DOHH2 (cell line): ENCODE data around the gene TEX35.

Source experiments
- H3F3A ChIP-seq: fragments of 200-600 bp; sonication (generic), shearing (Covaris generic); 2 replicates; pipeline ENCODE4 v1.6.0; 2016; ENCODE audit warnings: antibody characterized with exemption, mild to moderate bottlenecking; ENCODE audit not compliant: control insufficient read depth, insufficient read depth
- H3K27ac ChIP-seq: fragments of 200-600 bp; sonication (generic); 2 replicates; pipeline ENCODE4 v1.5.1; 2014; ENCODE audit warnings: low read depth, mild to moderate bottlenecking, low read length, moderate library complexity
- H3K27me3 ChIP-seq: fragments of 200-600 bp; sonication (generic); 2 replicates; pipeline ENCODE4 v1.6.1; 2014; ENCODE audit warnings: mild to moderate bottlenecking, low read length, mixed read lengths; ENCODE audit not compliant: control insufficient read depth
- H3K36me3 ChIP-seq: fragments of 200-600 bp; sonication (generic); 2 replicates; pipeline ENCODE4 v1.6.1; 2014; ENCODE audit warnings: mild to moderate bottlenecking, low read length, moderate library complexity, mixed read lengths; ENCODE audit not compliant: control insufficient read depth
- H3K4me1 ChIP-seq: fragments of 200-600 bp; sonication (generic); 2 replicates; pipeline ENCODE4 v1.6.1; 2014; ENCODE audit warnings: mild to moderate bottlenecking, low read length, mixed read lengths; ENCODE audit not compliant: control insufficient read depth
- H3K4me2 ChIP-seq: fragments of 200-600 bp; sonication (generic); 2 replicates; pipeline ENCODE4 v1.6.0; 2014; ENCODE audit warnings: mild to moderate bottlenecking, low read length, moderate library complexity
- H3K4me3 ChIP-seq: fragments of 200-600 bp; sonication (generic); 2 replicates; pipeline ENCODE4 v1.5.1; 2014; ENCODE audit warnings: mild to moderate bottlenecking, low read length, mixed read lengths
- H3K79me2 ChIP-seq: fragments of 200-600 bp; sonication (generic); 2 replicates; pipeline ENCODE4 v1.6.1; 2014; ENCODE audit warnings: mild to moderate bottlenecking, low read length, mixed read lengths; ENCODE audit not compliant: control insufficient read depth
- H3K9me2 ChIP-seq: fragments of 200-600 bp; sonication (generic); replicated peaks from 2 replicates; pipeline ENCODE4 v1.6.1; 2014; ENCODE audit warnings: mild to moderate bottlenecking, low read length, mixed read lengths; ENCODE audit not compliant: control insufficient read depth
- H3K9me3 ChIP-seq: fragments of 200-600 bp; sonication (generic); 2 replicates; pipeline ENCODE4 v1.6.1; 2014; ENCODE audit warnings: antibody characterized with exemption, low read length, mixed read lengths; ENCODE audit not compliant: control insufficient read depth, insufficient read depth
- H4K20me1 ChIP-seq: fragments of 200-600 bp; sonication (generic); 2 replicates; pipeline ENCODE4 v1.6.0; 2014; ENCODE audit warnings: low read depth, mild to moderate bottlenecking, antibody characterized with exemption, low read length, moderate library complexity; ENCODE audit not compliant: control insufficient read depth, insufficient read depth
- CTCF ChIP-seq: fragments of 200-600 bp; sonication (generic); IDR thresholded peaks from one replicate; pipeline ENCODE4 v1.5.1; 2014; ENCODE audit warnings: antibody characterized with exemption, mild to moderate bottlenecking, low read depth, low read length; ENCODE audit not compliant: poor library complexity, severe bottlenecking
- EZH2phosphoT487 ChIP-seq: fragments of 200-600 bp; sonication (generic); IDR thresholded peaks from 2 replicates; pipeline ENCODE4 v1.6.1; 2017; ENCODE audit warnings: borderline replicate concordance, mild to moderate bottlenecking, antibody characterized with exemption, low read length, moderate library complexity, mixed read lengths

TEX35 gene

DNA sequence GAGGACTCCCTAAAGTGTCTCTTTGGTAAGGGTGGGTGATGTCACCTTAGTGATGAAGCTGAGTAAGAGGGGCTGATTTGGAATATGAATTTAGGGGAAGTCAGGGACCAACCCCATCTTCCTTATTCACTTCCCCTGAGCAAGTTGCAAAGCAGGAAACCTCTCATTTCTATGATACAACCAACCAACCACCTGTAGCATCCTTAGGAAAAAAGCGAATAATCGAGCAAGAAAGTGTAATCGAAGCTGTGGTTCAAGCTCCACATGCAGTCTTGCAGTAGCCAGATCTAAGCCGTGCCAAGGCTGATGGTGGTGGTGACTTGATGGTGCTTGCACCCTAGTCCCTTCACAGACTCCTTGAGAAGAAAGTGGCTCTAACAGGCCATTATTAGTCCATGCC is 3.2 kb downstream of the TEX35 start:
- Histone ChIP-seq H3K79me2 (no peaks in the 10 kb centered on the region), H3K4me1 (no peaks in the 10 kb centered on the region), H3F3A (no peaks in the 10 kb centered on the region), H3K4me2 (no peak overlapping the region), H3K9me2 (no peaks in the 10 kb centered on the region), H3K4me3 (no peak overlapping the region), H3K9me3 (no peaks in the 10 kb centered on the region), H3K36me3 (no peaks in the 10 kb centered on the region), H3K27me3 (peaks cover 18% of the 10 kb centered on the region), H4K20me1 (no peaks in the 10 kb centered on the region), H3K27ac (no peak overlapping the region)
- no peak for TF ChIP-seq CTCF
- no peak for TF ChIP-seq EZH2phosphoT487

GRCh38 chr1:178518894-178519293 is 6.0 kb downstream of the TEX35 start:
- H3K36me3 ChIP-seq, result no peaks in the 10 kb centered on the region
- no peaks in the 10 kb centered on the region for H3K79me2 ChIP-seq
- no peak overlapping the region for H3K27ac ChIP-seq
- H3K9me2 ChIP-seq, result no peaks in the 10 kb centered on the region
- no peak overlapping the region for H3K4me2 ChIP-seq
- no peaks in the 10 kb centered on the region for H3K4me1 ChIP-seq
- no peaks in the 10 kb centered on the region for H4K20me1 ChIP-seq
- TF ChIP-seq EZH2phosphoT487 (no peak), CTCF (no peak)
- H3F3A ChIP-seq, result no peaks in the 10 kb centered on the region
- no peaks in the 10 kb centered on the region for H3K9me3 ChIP-seq
- no peak overlapping the region for H3K4me3 ChIP-seq
- peaks cover 18% of the 10 kb centered on the region for H3K27me3 ChIP-seq

- no peaks in the 10 kb centered on the region for H3K4me1 ChIP-seq
- H3K27me3 ChIP-seq, result peaks cover 15% of the 10 kb centered on the region
- H3K9me3 ChIP-seq, result no peaks in the 10 kb centered on the region
- TF ChIP-seq CTCF, result no peak
- no peak for TF ChIP-seq EZH2phosphoT487
- no peaks in the 10 kb centered on the region for H3K36me3 ChIP-seq
- no peak overlapping the region for H3K4me3 ChIP-seq
- H4K20me1 ChIP-seq, result no peaks in the 10 kb centered on the region
- no peak overlapping the region for H3K27ac ChIP-seq
- no peaks in the 10 kb centered on the region for H3K79me2 ChIP-seq
- no peak overlapping the region for H3K4me2 ChIP-seq
- H3F3A ChIP-seq, result no peaks in the 10 kb centered on the region
- no peaks in the 10 kb centered on the region for H3K9me2 ChIP-seq
These were observed 7.9 kb downstream of the TEX35 start for GRCh38 chr1:178520803-178521202.

GRCh38 chr1:178521241-178521640 is 8.3 kb downstream of the TEX35 start:
- Histone ChIP-seq H3K79me2 (no peaks in the 10 kb centered on the region), H3F3A (no peaks in the 10 kb centered on the region), H3K4me1 (no peaks in the 10 kb centered on the region), H3K36me3 (no peaks in the 10 kb centered on the region), H3K9me2 (no peaks in the 10 kb centered on the region), H3K27ac (no peak overlapping the region), H3K9me3 (no peaks in the 10 kb centered on the region), H3K4me3 (no peak overlapping the region), H4K20me1 (no peaks in the 10 kb centered on the region), H3K4me2 (no peak overlapping the region), H3K27me3 (peaks cover 12% of the 10 kb centered on the region)
- TF ChIP-seq EZH2phosphoT487 (no peak), CTCF (no peak)
